H1 (cell line): ENCODE data around the gene SPDYC. TPM values are rescaled to one million over a fixed set of nuclear protein-coding genes. Genes with fewer than 3 reads are reported as not detected.
A peak's percentile ranks its signal among the peaks of the same experiment; 100 is the strongest.

Experiments used
- CTCF ChIA-PET: fragments of 300-600 bp; sonication (Branson Sonifier 250); formaldehyde crosslinking; loops from one replicate; lab custom pipeline; 2021; ENCODE audit not compliant: partially characterized antibody; lab: Charles Lee
- POLR2A ChIA-PET: fragments of 300-600 bp; sonication (Branson Sonifier 250); formaldehyde crosslinking; loops from one replicate; lab custom pipeline; 2021; ENCODE audit warnings: inconsistent platforms; ENCODE audit not compliant: partially characterized antibody; lab: Charles Lee
- DNase-seq, 2 experiments: peaks; one replicate each; pipeline versions ENCODE4 v3.0.0 to v3.0.0-alpha.2; 2010 to 2022; ENCODE audit warnings: low spot score in 2 of 2, low read depth in 1 of 2, mixed read lengths in 1 of 2
- FAIRE-seq: peaks from 2 replicates; lab custom pipeline; 2011; peaks lifted over from hg19 to GRCh38; lab: Jason Lieb, UNC
- H2AFZ ChIP-seq: 2 replicates; pipeline ENCODE4 v1.8.1; 2012; ENCODE audit warnings: low read length, inconsistent platforms
- H2AK5ac ChIP-seq: 2 replicates; pipeline ENCODE4 v1.6.1; 2013; ENCODE audit warnings: low read depth, low read length
- H2BK120ac ChIP-seq: replicated peaks from 2 replicates; pipeline ENCODE3; 2013; ENCODE audit warnings: low read depth, low read length, inconsistent platforms
- H2BK12ac ChIP-seq: 2 replicates; pipeline ENCODE4 v1.6.1; 2013; ENCODE audit warnings: low read depth, low read length
- H2BK15ac ChIP-seq: 2 replicates; pipeline ENCODE4 v1.6.1; 2013; ENCODE audit warnings: low read length
- H2BK20ac ChIP-seq: 2 replicates; pipeline ENCODE4 v1.6.1; 2013; ENCODE audit warnings: low read length
- H2BK5ac ChIP-seq: 2 replicates; pipeline ENCODE4 v1.6.1; 2013; ENCODE audit warnings: low read depth, low read length
- H3K14ac ChIP-seq: 2 replicates; pipeline ENCODE4 v1.6.1; 2013; ENCODE audit warnings: inconsistent platforms; ENCODE audit not compliant: insufficient read length
- H3K18ac ChIP-seq: 2 replicates; pipeline ENCODE4 v1.6.1; 2013; ENCODE audit warnings: low read length; ENCODE audit errors: extremely low read depth
- H3K23ac ChIP-seq: 2 replicates; pipeline ENCODE4 v1.6.1; 2013; ENCODE audit warnings: inconsistent platforms; ENCODE audit not compliant: insufficient read length
- H3K23me2 ChIP-seq: 2 replicates; pipeline ENCODE4 v1.6.1; 2013; ENCODE audit warnings: low read depth, low read length
- H3K27ac ChIP-seq: 2 replicates; pipeline ENCODE4 v1.6.1; 2011; ENCODE audit warnings: low read depth, low read length, inconsistent platforms
- H3K27me3 ChIP-seq, 4 experiments: replicated peaks in 1 of 4; 1 replicate in 1 of 4; 2 replicates in 3 of 4; pipeline versions ENCODE4 v1.6.1 to v1.8.1; 2011 to 2013; ENCODE audit warnings: low read length in 3 of 4, mild to moderate bottlenecking in 3 of 4, inconsistent platforms in 2 of 4, mixed read lengths in 2 of 4, moderate library complexity in 1 of 4; ENCODE audit not compliant: control insufficient read depth in 3 of 4, insufficient read depth in 3 of 4; ENCODE audit errors: extremely low read depth in 1 of 4
- H3K36me3 ChIP-seq, 4 experiments: 2 replicates each; pipeline versions ENCODE4 v1.6.1 to v1.8.1; 2011 to 2013; ENCODE audit warnings: mild to moderate bottlenecking in 4 of 4, low read length in 3 of 4, moderate library complexity in 2 of 4, control low read depth in 1 of 4, inconsistent platforms in 1 of 4; ENCODE audit not compliant: insufficient read depth in 4 of 4, control insufficient read depth in 2 of 4
- H3K4ac ChIP-seq: replicated peaks from 2 replicates; pipeline ENCODE3; 2013; ENCODE audit warnings: low read length, low read depth, mixed read lengths, inconsistent platforms; ENCODE audit not compliant: insufficient read length
- H3K4me1 ChIP-seq, 4 experiments: replicated peaks in 1 of 4; 1 replicate in 1 of 4; 2 replicates in 3 of 4; pipeline versions ENCODE4 v1.6.1 to v1.8.1; 2011 to 2013; ENCODE audit warnings: low read length in 3 of 4, inconsistent platforms in 2 of 4, mixed read lengths in 1 of 4; ENCODE audit not compliant: insufficient read depth in 4 of 4, control insufficient read depth in 3 of 4
- H3K4me2 ChIP-seq, 2 experiments: 2 replicates each; pipeline versions ENCODE4 v1.6.1 to v1.8.1; 2011 to 2013; ENCODE audit warnings: low read depth in 2 of 2, low read length in 2 of 2, control low read depth in 1 of 2, inconsistent platforms in 1 of 2, mild to moderate bottlenecking in 1 of 2; ENCODE audit not compliant: insufficient read depth in 1 of 2
- H3K4me3 ChIP-seq, 4 experiments: fragments of 200-600, 300-600 bp in 1 of 4; sonication (generic), shearing (Covaris generic), sonication (Bioruptor Twin) in 1 of 4; 2 replicates each; pipeline versions ENCODE4 v1.5.1 to v1.8.1; 2011 to 2016; ENCODE audit warnings: low read length in 4 of 4, low read depth in 3 of 4, control low read depth in 2 of 4, inconsistent platforms in 2 of 4, mild to moderate bottlenecking in 2 of 4, mixed read lengths in 1 of 4, moderate library complexity in 1 of 4; ENCODE audit not compliant: insufficient read depth in 2 of 4; ENCODE audit errors: extremely low read depth in 1 of 4
- H3K56ac ChIP-seq: replicated peaks from 2 replicates; pipeline ENCODE3; 2013; ENCODE audit warnings: low read depth, mild to moderate bottlenecking, mixed read lengths, low read length, inconsistent platforms; ENCODE audit not compliant: insufficient read length
- H3K79me1 ChIP-seq: 2 replicates; pipeline ENCODE4 v1.6.1; 2013; ENCODE audit warnings: low read depth, low read length, control low read depth
- H3K79me2 ChIP-seq, 2 experiments: 2 replicates each; pipeline versions ENCODE4 v1.6.1 to v1.8.1; 2012 to 2013; ENCODE audit warnings: low read length in 2 of 2, mild to moderate bottlenecking in 2 of 2, inconsistent platforms in 1 of 2; ENCODE audit not compliant: insufficient read depth in 2 of 2, control insufficient read depth in 1 of 2
- H3K9ac ChIP-seq, 4 experiments: replicated peaks in 1 of 4; 1 replicate in 1 of 4; 2 replicates in 3 of 4; pipeline versions ENCODE4 v1.6.1 to v1.8.1; 2011 to 2013; ENCODE audit warnings: low read depth in 3 of 4, low read length in 3 of 4, control low read depth in 2 of 4, mild to moderate bottlenecking in 2 of 4, moderate library complexity in 2 of 4, inconsistent platforms in 1 of 4; ENCODE audit errors: extremely low read depth in 1 of 4
- H3K9me3 ChIP-seq, 2 experiments: 2 replicates each; pipeline versions ENCODE4 v1.6.1 to v1.8.1; 2012 to 2013; ENCODE audit warnings: mild to moderate bottlenecking in 2 of 2, moderate library complexity in 2 of 2, control low read depth in 1 of 2, inconsistent platforms in 1 of 2, low read depth in 1 of 2, low read length in 1 of 2, mixed read lengths in 1 of 2; ENCODE audit not compliant: insufficient read depth in 2 of 2
- H4K20me1 ChIP-seq, 2 experiments: replicated peaks in 1 of 2; 2 replicates each; pipeline versions ENCODE3 to v1.8.1; 2011 to 2013; ENCODE audit warnings: inconsistent platforms in 2 of 2, low read length in 2 of 2, mild to moderate bottlenecking in 1 of 2; ENCODE audit not compliant: insufficient read depth in 2 of 2, control insufficient read depth in 1 of 2
- H4K5ac ChIP-seq: 2 replicates; pipeline ENCODE4 v1.6.1; 2013; ENCODE audit warnings: low read length, low read depth, mixed read lengths, inconsistent platforms; ENCODE audit not compliant: insufficient read length
- H4K8ac ChIP-seq: 2 replicates; pipeline ENCODE4 v1.8.0; 2013; ENCODE audit warnings: mild to moderate bottlenecking, moderate library complexity, low read length, inconsistent platforms; ENCODE audit not compliant: insufficient read depth; ENCODE audit errors: extremely low read depth
- H4K91ac ChIP-seq: replicated peaks from 2 replicates; pipeline ENCODE3; 2013; ENCODE audit warnings: low read length, mixed read lengths, inconsistent platforms; ENCODE audit not compliant: insufficient read length
- EGR1 ChIP-seq: IDR thresholded peaks from 2 replicates; pipeline ENCODE4 v1.6.1; 2011; ENCODE audit warnings: low read depth, low read length, borderline replicate concordance
- EZH2 ChIP-seq: fragments of 200-600 bp; sonication (generic); IDR thresholded peaks from 2 replicates; pipeline ENCODE4 v1.7.1; 2012; ENCODE audit warnings: low read depth, mild to moderate bottlenecking, moderate library complexity, low read length, inconsistent platforms; ENCODE audit not compliant: severe bottlenecking
- WGBS, 2 experiments: shearing (Covaris generic) in 1 of 2; methylation state at CpG; one replicate each; pipeline versions ENCODE4 v1.1.6 to v1.1.7; 2013 to 2015; ENCODE audit warnings: low lambda C conversion rate in 2 of 2, mixed read lengths in 2 of 2, inconsistent platforms in 1 of 2, low coverage in 1 of 2, missing lambda C conversion rate in 1 of 2; ENCODE audit not compliant: insufficient replicate concordance in 2 of 2, insufficient coverage in 1 of 2, insufficient read length in 1 of 2; ENCODE audit errors: extremely low coverage in 1 of 2, missing lambda C conversion rate in 1 of 2; 5-methylcytosine and 5-hydroxymethylcytosine counted together
- polyA plus RNA-seq, 7 experiments: library from polyadenylated mRNA; depleted of rRNA in 3 of 7; stranded (reverse) in 5 of 7; unstranded in 2 of 7; fragments of >200 nt in 5 of 7; fragments of 200-250 nt in 2 of 7; gene quantifications; 1 replicate in 5 of 7; 2 replicates in 1 of 7; 4 replicates in 1 of 7; pipeline versions ENCODE4 v1.2.1 to v1.2.3, GENCODE V29; 2011 to 2013; ENCODE audit warnings: missing spikeins in 2 of 7, mixed read lengths in 2 of 7
- total RNA-seq: library from RNA; stranded (reverse); fragmentation: NEBNext Ultra II Directional; extraction: Animal tissue kit (Norgen Biotek cat#: 25700); gene quantifications from 2 replicates; pipeline ENCODE4 v1.2.1, GENCODE V29; 2021

The SPDYC gene
- total and polyA plus RNA-seq, 2 of the 8 experiments (the other 6 are each of a cell fraction or from before 2014, with no cell fraction given), result 0.15 TPM; not detected in 1

- CTCF ChIA-PET, result interaction anchor here (1.1 to 11.9 kb wide), 5 partner anchors 12 to 121 kb away, joined by 3 to 184 read pairs (median 3); no protein-coding TSS in a partner anchor
- Histone ChIP-seq H2BK5ac (no peak overlapping the region), H3K4ac (no peak overlapping the region), H3K27ac (no peak overlapping the region), H3K23ac (no peak overlapping the region), H2BK15ac (no peak overlapping the region), H3K23me2 (no peaks in the 10 kb centered on the region; the same call in 1 of the 2 replicates), H3K14ac (no peak overlapping the region), H3K36me3 (peaks cover 29 to 63% (median 48%) of the 10 kb centered on the region in 4 experiments), H3K4me1 (peaks cover 5 to 37% (median 30%) of the 10 kb centered on the region in 4 experiments), H2BK12ac (no peak overlapping the region), H2AFZ (no peak overlapping the region), H2AK5ac (no peak overlapping the region), H2BK20ac (no peak overlapping the region), H3K27me3 (no peaks in the 10 kb centered on the region), H3K56ac (no peak overlapping the region), H3K9me3 (no peaks in the 10 kb centered on the region), H3K4me2 (no peak overlapping the region), H3K18ac (no peak overlapping the region), H4K8ac (no peak overlapping the region; the same call in 1 of the 2 replicates), H4K91ac (no peak overlapping the region), H3K9ac (no peak overlapping the region), H4K20me1 (no peaks in the 10 kb centered on the region), H3K4me3 (no peak overlapping the region), H2BK120ac (no peak overlapping the region), H3K79me1 (no peaks in the 10 kb centered on the region), H3K79me2 (no peaks in the 10 kb centered on the region), H4K5ac (no peak overlapping the region)
- FAIRE-seq, result no peak
- 86% methylated on average over 13 of the region's 13 CpGs; no CpG with 5 or more reads in 1 of the 2 experiments for WGBS, 2 experiments
- POLR2A ChIA-PET, result interaction anchor here (1.2 to 13.9 kb wide), 3 partner anchors 14 to 36 kb away, joined by 5 to 324 read pairs (median 38); no protein-coding TSS in a partner anchor
- no peak for TF ChIP-seq EZH2
- TF ChIP-seq EGR1, result no peak
- DNase-seq, result peak in 1 of 2 experiments; percentile 22
These were observed 39.0 kb downstream of the SPDYC start for GRCh38 chr11:65208785-65209710.
